ENCODE results near the gene MYL9.

DNA sequence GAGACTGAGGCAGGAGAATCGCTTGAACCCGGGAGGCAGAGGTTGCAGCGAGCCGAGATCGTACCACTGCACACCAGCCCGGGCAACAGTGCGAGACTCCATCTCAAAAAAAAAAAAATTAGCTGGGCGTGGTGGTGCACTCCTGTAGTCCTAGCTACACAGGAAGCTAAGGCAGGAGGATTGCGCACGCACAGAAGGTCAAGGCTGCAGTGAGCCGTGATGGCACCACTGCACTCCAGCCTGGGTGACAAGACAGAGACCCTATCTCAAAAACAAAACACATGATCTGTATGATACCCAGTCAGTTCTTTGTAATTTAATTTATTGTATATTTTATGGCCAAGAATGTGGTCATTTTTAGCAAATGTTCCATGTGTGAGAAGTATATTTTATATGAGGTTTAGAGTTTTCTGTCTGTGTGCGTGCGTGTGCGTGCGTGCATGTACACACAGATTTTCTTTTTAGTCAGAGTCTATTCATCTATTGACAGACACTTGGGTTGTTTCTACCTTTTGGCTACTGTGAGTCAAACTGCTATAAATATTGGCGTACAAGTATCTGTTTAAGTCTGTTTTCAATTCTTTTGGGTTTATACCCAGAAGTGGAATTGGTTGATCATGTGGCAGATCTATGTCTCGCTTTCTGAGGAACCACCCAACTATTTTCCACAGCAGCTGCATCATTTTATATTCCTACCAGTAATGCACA is 22.2 kb upstream of the MYL9 start:
- TF ChIP-seq POLR2A (IDR thresholded peaks at IDR 0.05) (no peak), CTCF (IDR thresholded peaks at IDR 0.05 in 4 of 5, conservative IDR thresholded peaks at IDR 0.05 in 1 of 5) (no peak)
